HG02970 (cell line): ENCODE data around the gene ZSWIM3.

ENCODE experiments used
- ATAC-seq: cut with Tn5 transposase; IDR thresholded peaks from one replicate; pipeline ENCODE4 v1.9.1; 2021; ENCODE audit warnings: mild to moderate bottlenecking, moderate library complexity, moderate number of reproducible peaks; ENCODE audit not compliant: unreplicated experiment, low FRiP score

Gene ZSWIM3

DNA sequence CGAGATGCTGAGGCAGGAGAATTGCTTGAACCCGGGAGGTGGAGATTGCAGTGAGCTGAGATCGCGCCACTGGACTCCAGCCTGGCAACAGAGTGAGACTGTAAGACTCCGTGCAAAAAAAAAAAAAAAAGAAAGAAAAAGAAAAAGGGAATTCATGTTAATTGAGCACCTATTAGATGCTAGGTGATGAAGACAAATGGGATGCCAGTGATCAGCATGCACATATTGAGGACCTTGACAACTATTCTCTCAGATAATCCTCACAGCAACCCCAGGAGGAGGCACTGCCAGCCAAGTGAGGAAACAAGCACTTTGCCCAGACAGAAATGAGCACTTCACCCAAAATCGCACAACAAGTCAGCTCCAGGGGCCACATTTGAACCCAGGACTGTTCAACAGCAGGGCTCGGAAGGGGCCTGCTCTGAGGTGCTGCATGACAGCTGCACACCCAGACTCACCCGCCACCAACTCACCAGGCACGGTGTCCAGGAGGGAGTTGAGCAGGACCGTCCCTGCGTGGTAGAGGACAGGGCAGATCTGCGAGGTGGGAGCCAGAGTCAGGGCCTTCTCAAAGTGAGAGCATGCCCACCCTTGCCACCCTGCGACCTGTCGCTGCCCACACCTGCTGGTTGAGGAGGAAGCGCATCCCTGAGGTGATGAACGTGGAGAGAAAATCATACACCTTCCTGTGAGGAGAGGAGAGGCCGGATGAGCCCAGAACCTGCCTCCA, 50.0 kb downstream of the ZSWIM3 start:
- no peak for ATAC-seq

DNA sequence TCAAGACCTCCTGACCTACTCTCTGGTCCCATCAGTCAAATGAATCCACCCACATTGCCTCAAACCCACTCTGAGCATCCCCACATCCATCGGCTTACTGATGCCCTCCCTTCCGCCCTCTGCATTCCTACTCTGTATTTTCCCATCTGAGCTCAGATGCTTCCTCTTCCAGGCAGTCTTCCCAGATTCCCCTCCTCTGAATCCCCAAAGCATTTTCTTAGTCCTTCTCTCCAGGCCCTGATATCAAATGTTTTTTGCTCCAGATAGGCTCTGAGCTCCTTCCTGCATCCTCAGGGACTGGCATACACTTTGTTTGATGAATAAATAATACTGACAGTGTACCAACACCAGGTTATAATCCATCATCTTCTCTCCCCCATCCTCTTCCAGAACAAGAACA, 50.7 kb downstream of the ZSWIM3 start:
- no peak for ATAC-seq

DNA sequence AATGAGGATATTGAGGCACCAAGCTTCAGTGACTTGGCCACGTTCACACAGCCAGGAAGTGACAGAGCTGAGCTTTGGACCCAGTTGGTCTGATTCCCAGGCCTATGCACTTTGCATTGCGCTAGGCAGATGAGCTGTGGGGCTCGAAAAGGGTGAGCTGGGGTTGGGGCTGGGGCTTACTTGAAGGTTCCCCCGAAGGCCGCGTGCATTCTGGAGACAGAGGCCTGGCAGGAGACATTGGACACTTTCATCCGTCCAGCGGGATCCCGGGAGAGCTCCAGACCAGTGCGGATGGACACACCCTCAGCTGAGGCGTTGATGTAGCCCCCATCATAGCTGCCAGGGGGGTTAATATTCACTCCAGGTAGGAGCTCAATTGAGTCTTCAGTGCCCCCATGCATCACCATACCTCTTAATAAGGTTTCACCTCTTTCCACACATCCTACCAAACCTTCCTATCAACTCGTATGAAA, 52.0 kb downstream of the ZSWIM3 start:
- no peak for ATAC-seq

DNA sequence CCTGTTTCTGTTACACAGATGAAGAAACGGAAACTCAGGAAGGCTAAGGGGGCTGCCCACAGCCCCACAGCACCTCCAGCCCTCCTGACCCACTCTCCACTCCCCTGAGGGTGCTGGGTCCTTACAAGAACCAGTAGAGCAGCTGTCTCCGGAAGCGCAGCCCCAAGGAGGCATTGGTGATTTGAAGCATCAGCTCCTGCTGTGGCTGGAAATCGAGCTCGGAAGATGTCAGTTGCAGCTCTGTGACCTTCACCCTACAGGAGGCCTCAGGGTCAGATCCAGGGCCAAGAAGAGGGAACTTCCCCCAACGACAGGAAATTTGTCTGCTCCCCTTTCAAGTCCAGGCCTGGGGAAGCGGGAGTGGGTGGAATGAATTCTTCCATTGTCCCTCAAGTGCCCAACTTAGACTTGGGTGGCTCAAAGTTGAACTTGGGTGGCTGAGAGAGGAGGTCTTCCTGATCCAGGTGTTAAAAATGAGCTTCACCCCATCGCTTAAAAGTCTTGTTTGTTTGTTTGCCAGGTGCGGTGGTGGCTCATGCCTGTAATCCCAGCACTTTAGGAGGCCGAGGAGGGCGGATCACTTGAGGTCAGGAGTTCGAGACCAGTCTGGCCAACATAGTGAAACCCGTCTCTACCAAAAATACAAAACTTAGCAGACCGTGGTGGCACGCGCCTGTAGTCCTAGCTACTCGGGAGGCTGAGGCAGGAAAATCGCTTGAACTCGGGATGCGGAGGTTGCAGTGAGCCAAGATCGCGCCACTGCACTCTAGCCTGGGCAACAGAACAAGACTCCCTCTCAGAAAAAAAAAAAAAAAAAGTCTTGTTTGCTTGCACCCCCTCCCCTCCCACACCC, 52.6 kb downstream of the ZSWIM3 start:
- no peak for ATAC-seq

DNA sequence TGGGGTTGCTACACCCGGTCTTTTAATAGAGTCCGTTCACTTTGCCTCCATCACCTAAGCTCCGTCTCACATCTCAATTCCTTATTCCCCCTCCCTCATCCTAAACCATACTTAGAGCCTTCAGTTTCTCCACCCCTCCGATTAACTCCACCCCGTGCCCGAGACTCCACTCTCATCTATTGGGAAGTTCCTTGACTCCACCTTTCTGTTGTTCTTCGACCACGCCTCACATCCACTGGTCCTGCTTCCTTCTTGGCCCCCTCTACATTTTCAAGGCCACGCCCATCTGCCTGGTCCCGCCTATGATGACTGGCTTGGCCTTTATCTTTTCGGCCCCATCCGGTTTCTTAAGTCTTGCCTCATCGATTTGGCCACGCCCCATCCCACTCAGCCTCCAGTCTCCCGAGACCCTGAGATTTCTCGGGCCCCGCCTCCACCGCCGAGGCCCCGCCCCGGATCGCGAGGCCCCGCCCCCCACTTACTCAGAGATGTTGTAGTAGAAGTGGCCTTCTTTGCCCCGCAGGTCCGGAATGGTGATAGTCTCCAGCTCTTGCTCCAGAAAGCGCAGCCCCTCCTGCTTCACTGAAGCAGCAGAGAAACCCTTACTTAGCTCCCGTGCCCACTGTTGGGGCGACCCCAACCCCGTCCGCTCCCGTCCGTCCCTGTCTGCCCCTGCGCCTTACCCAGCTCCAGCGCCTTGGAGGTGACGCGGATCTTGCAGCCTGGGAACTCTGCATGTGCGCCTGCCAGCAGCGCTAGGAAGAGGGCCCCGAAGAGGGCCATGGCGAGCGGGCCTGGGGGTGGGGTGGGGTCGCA, 53.5 kb downstream of the ZSWIM3 start:
- peak; percentile 91 for ATAC-seq

DNA sequence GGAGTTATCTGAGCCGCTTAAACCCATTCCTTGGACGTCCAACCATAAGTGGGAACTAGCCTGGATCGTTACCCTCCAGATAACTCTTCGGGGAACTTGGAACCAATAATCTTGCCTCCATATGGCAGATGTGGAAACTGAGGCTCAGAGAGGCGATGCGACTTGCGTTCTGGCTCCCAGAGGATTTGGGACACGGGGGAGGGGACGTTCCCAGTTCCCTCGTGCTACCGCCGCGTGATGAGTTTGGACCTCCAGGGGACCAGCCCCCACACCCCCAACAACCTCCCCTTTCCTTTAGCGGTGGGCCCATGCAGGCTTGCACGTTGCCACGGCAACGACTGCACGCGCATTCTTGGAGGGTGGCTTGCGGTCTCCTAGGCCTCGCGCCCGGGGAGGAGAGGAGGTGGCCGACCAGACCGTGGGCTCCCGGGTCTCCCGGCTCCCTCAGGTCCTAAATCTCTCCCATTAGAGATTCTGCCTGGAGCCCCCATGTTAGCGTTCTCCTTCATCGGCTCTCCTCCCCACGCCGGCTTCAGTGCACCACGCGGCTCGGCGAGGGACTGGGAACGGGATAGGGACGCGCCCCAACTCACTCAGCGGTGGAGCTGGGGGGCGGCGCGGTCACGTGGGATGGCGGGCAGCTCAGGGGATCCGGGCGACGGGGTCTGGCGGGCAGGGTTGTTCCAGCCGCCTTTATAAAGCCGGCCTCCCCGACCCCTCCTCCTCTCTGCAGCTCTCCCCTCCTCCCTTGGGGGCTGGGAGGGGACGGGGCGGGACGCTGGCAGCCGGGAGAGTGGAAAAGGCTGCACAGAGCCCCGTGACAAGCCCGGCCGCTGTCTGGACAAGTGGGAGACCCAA, 54.3 kb downstream of the ZSWIM3 start, which contains the start of gene PLTP:
Gene PLTP, minus strand, starts transcription at position 670 of the 858 bp plus-strand sequence. CDS start 703 bp downstream, outside the sequence.
- no peak for ATAC-seq

DNA sequence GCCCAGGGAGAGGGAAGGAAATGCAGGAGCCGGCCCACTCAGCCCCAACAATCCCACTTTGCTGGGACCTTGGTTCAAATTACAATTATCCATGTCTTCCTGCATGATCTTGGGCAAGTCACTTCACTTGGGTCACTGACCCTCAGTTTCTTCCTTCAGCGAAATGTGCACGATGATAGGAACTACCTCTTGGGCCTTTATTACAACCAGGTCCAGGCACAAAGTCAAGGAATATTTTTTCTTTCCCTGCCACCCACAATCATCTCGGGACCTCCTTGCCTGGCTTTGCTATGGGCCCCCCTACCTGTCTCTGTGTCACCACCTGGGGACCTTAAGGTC, 54.9 kb downstream of the ZSWIM3 start:
- no peak for ATAC-seq

DNA sequence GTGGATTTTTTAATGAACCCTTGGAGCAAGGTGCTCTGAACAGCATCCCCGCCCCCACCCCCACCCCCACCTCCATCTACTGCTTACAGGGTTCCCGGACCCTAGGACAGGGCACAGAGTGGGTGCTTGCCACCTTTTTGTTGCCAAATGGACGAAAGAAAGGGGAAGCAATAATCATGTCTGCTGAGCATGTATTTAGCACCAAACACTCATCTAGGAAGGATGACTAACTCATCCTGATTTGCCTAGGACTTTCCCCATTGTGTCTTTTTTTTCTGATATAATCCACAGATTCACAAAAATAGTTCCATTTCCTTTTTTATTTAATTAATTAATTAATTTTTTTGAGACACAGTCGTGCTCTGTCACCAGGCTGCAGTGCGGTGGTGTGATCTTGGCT, 55.7 kb downstream of the ZSWIM3 start:
- ATAC-seq: no peak

DNA sequence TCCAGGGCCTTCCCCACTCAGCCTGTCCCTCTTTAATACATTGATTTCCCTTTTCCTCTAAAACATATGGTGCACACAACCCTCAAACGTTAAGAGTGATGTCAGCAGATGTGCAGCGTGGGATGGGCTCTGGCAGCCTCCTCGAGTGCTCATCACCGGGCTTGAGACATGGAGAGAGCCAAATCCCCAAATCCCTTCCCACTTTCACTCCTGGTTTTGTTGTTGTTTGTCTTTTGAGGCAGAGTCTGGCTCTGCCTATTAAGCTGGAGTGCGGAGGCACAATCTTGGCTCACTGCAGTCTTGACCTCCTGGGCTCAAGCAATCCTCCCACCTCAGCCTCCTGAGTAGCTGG, 60.4 kb downstream of the ZSWIM3 start:
- ATAC-seq: no peak

DNA sequence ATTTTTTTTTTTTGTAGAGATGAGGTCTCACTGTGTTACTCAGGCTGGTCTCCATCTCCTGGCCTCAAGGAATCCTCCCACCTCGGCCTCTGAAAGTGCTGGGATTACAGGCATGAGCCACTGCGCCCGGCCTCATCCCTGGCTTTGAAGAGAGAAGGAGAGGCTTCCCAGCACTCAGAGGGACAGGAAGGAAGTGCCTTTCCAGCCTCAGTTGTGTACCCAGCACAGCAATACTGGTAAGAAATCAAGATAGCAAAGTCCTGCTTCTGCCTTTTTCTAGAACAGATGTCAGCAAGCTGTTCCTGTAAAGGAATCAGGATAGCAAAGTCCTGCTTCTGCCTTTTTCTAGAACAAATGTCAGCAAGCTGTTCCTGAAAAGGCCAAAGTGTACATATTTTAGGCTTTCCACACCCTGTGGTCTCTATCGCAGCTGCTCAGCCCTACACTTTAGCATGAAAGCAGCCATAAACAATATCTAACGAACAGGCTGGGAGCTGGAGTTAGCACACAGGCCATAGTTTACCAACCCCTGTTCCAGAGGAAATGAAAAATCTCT, 60.8 kb downstream of the ZSWIM3 start:
- no peak for ATAC-seq

DNA sequence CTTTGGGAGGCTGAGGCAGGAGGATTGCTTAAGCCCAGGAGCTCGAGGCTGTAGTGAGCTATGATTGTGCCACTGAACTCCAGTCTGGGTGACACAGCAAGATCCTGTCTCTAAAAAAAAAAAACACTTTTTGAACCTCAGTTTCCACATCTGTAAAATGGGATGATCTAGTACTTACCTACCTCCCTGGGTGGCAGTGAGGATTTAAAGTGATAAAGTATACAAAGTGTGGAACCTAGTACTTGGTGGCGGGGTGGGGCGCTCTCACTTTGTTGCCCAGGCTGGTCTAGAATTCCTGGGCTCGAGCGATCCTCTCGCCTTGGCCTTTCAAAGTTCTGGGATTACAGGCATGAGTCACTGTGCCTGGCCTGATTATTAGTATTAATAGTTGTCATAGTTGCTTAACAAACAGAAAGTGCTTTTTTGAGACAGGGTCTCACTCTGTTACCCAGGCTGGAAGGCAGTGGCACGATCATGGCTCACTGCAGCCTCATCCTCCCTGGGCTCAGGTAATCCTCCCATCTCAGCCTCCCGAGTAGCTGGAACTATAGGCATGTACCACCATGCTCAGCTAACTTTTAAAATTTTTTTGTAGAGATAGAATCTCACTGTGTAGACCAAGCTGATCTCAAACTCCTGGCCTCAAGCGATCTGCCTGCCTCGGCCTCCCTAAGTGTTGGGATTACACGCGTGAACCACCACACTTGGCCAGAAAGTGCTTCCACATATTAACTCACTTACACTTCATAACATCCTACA, 61.5 kb downstream of the ZSWIM3 start:
- ATAC-seq: no peak

DNA sequence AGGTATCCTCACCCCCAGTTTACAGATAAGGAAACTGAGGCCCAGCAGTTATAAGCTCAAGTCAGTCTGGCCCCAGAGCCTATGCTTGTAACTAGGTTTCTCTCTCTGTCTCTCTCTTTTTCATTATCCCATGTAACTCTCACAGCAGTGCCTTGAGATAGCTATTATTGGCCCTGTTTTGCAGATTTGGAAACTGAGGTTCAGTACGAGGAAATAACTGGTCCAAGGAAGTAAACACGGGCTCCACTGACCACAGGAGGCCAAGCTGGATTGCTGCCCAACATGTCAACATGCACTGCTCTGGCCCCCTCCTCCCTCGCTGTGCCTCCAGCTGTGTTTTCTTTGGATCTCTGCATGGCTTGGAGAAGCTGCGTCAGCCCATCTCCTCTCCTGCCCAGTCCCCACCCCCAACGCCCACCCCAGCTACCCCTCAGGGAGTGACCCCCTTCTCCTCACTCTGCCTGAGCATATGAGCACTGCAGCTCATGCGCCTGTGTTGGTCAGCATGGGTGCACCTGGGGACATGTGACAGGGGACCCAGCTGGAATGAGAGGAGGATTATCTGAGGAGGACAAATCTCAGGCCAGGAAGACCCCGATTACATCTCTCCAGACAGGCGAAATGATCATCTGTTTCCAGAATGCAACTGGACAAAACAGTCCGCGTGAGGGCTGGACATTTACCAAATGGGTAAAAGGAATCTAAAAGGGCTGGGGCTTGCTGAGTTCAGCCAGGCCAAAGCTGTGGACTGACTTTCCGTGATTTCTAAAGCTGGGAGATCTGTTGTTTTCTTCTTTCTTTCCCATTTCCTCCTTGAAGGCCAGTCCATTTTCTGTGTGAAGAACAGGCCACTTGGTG, 62.4 kb downstream of the ZSWIM3 start:
- ATAC-seq: no peak

DNA sequence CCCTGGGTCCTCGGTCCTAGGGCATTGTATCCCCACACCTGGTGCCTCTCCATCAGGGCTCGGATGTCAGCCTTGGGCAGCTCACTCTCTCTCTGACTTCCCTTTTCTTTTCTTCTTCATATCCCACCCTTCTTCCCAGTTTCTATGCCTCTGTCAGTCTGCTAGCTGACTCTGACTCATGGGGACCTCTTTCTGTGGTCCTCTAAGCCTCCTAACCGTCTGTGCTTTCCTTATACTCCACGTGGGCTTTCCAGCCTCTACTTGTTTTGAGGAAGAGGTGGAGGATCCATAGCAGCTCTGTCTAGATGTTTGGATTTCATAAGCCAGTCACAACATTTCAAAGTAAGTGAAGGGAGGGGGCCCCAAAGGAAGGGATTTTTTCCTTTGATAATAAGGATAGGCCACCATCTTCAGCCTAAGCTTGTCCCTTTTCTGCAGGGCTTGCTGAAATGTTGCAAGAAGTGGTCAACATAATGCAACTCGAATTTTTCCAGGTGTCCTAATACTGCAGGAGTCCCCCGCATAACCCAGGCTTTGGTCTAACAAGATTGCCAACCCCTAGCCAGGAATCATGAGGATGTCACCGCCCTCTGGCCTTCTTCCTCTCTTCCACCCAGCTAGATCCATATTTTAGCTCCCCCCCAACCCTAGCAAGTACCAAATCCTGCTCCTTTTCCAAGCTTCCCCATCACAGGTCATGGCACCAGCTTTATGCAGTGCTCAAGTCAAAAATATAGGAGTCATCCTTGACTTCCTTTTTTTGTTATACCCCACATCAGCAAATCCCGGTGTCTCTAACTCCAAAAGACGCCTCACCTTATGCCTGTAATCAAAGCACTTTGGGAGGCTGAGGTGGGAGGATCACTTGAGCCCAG, 63.3 kb downstream of the ZSWIM3 start:
- no peak for ATAC-seq

DNA sequence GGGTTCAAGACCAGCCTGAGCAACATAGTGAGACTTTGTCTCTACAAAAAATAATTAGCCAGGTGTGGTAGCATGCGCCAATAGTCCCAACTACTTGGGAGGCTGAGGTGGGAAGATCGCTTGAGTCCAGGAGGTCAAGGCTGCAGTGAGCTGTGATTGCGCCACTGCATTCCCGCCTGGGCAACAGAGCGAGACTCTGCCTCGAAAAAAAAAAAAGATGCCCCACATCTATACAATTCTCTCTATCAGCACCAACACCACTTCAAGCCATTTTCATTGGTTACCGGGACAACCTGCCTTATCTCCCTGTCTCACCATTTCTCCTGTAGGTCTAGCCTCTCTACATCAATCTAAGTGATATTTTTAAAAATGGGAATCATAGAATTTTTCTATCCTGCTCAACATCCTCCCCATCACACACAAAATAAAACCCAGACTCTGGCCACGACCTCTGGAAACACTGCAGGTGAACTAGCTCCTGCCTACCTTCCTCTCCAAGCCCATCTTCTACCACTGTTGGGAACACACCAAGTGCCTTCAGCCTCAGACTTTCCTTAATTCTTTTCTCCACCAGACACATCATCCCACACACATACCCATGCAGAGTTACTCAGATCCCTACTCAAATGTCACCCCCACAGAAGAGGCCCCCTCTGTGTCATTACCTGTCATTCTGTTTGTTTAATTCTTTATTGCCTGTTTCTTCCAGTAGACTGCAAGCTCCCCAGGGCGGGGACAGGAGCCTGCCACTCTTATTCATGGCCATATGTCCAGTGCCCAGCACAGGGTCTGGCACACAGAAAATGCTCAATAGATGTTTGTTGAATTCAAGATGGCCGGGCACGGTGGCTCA, 64.1 kb downstream of the ZSWIM3 start:
- ATAC-seq: no peak

DNA sequence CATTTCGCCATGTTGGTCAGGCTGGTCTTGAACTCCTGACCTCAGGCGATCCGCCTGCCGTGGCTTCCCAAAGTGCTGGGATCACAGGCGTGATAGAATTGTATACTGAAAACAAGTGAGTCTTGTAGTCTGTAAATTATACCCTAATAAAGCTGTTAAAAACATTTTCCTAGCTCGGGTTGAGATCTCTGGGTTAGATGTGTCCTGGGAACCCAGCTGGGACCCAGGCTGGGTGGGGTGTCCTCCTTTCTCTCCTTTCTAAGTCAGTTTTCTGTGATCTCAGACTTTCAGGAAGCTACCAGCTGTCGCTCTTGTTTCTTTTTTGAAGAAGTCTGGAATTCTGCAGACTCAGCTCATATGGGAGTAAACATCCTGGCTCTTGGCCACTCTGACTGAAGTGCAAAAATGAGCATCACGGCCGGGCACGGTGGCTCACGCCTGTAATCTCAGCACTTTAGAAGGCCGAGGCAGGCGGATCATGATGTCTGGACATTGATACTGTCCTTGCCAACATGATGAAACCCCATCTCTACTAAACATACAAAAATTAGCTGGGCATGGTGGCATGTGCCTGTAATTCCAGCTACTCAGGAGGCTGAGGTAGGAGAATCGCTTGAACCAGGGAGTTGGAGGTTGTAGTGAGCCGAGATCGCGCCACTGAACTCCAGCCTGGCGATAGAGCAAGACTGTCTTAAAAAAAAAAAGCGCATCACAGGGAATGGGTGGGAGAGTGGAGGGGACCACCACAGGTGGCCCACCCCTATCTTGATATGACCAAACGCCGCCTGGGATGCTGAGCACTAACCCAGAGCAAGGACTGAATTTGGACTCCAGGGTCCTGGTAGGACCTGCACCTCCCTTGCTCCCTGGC, 67.2 kb downstream of the ZSWIM3 start:
- ATAC-seq: no peak
